HEK293 (cell line): ENCODE data around the gene TNFRSF17.

ENCODE experiments used
- YY2 ChIP-seq: fragments of 450-650 bp; formaldehyde crosslinking; IDR thresholded peaks from 2 replicates; pipeline ENCODE4 v1.5.1; 2016; ENCODE audit warnings: missing biosample characterization, missing genetic modification characterization
- ZNF555 ChIP-seq: fragments of 450-650 bp; formaldehyde crosslinking; conservative IDR thresholded peaks from 2 replicates; pipeline ENCODE4 v1.5.1; 2017; ENCODE audit warnings: missing biosample characterization, mild to moderate bottlenecking, missing genetic modification characterization, inconsistent platforms

TNFRSF17 gene

GRCh38 chr16:12017558-12017957, 52.5 kb downstream of the TNFRSF17 start (continued):
- TF ChIP-seq YY2 (tag by site-specific recombination): no peak
- no peak for TF ChIP-seq ZNF555 (tag by site-specific recombination)
